ENCODE data around the gene USP40. TPM values are rescaled to one million over a fixed set of nuclear protein-coding genes. Genes with fewer than 3 reads are reported as not detected.

USP40 gene
- total and polyA plus RNA-seq, 10 donors = 11.4 to 57.3 (median 38.1) TPM

DNA sequence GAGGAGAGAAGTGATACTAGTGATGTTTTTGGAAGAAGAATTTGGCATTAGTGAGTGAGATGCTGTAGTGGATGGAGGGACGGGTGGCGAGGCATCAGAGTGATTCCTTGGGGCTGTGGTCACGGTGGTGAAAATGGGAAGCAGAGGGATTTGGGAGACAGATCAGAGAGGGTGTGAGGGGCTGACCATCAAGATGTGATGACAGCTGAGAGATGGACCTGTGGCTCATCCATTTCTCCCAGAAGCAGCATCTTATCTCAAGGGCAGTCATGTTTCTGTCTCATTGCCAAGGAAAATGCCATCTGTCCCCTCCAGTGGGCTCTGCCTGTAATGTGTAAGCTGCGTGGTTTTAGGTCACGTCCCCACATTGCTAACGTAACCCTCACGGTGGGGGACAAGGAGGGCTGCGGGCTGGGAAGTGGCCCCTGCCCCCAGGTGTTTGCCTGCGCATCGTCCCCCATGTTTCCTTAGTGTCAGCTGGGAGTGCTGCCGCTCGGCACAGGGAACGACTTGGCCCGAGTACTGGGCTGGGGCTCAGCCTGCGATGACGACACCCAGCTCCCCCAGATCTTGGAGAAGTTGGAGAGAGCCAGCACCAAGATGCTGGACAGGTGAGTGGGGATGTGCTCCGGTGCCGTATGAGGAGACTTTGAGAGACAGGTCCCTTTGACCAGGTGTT, 121.3 kb downstream of the USP40 start:
- 90 to 95% (median 94%) methylated on average over 18 of the region's 18 CpGs for WGBS, 5 donors
- intact Hi-C loops (cut with DNase I; ENCODE audit: low total_unique reads) = loop anchor here (10.0 kb wide), 1 partner anchor 160 kb away; no protein-coding TSS in a partner anchor

DNA sequence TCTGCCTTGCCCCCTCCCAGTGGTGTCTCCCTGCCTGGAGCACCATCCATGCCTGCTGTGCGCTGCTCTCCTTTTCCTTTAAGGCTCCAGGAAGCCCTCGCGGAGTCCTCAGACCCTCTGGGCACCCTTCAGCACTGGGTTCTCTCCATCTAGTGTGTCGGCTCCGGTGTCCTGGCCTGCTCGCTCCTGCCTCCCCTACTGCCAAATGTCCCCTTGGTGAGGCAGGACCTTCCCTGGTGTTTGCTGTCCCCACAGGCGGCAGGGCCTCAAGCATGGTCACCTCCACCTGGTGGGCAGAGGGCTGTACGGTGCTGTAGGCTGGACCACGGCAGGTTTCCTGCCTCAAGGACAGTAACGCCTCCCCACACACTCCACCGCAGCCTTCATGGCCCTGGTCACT, 122.1 kb downstream of the USP40 start:
- intact Hi-C loops (cut with DNase I; ENCODE audit: low total_unique reads) = loop anchor here (5.0 to 10.0 kb wide), 2 partner anchors 37 to 160 kb away; no protein-coding TSS in a partner anchor
- peaks cover 0 to 100% (median 74%) of the 10 kb centered on the region in 6 donors for H3K36me3 ChIP-seq
- peak; percentile 51 for DNase-seq
- no peak overlapping the region for H3K4me3 ChIP-seq
- TF ChIP-seq CTCF (IDR thresholded peaks at IDR 0.05 in 8 of 11, conservative IDR thresholded peaks at IDR 0.05 in 3 of 11) (no peak), POLR2AphosphoS5 (IDR thresholded peaks at IDR 0.05) (peak in 1 of 3 donors; percentile 32), POLR2A (IDR thresholded peaks at IDR 0.05) (no peak)
- peaks cover 0 to 27% (median 7%) of the 10 kb centered on the region in 6 donors for H3K4me1 ChIP-seq
- 93 to 98% (median 94%) methylated on average over 9 to 11 of the region's 11 CpGs for WGBS, 5 donors
- H3K9me3 ChIP-seq = no peaks in the 10 kb centered on the region
- no peaks in the 10 kb centered on the region for H3K27me3 ChIP-seq (replicated peaks in 1 of 7)
- peak overlapping the region in 1 of 8 donors; percentile 4 for H3K27ac ChIP-seq

More for the DNA sequence above, 121.3 kb downstream of the USP40 start:
- peaks cover 0 to 100% (median 76%) of the 10 kb centered on the region in 6 donors for H3K36me3 ChIP-seq
- H3K9me3 ChIP-seq = no peaks in the 10 kb centered on the region
- H3K27me3 ChIP-seq (replicated peaks in 1 of 7) = no peaks in the 10 kb centered on the region
- peak overlapping the region in 1 of 8 donors; percentile 4 for H3K27ac ChIP-seq
- TF ChIP-seq POLR2AphosphoS5 (IDR thresholded peaks at IDR 0.05) (peak in 1 of 3 donors; percentile 25), POLR2A (IDR thresholded peaks at IDR 0.05) (no peak), CTCF (IDR thresholded peaks at IDR 0.05 in 8 of 11, conservative IDR thresholded peaks at IDR 0.05 in 3 of 11) (no peak)
- H3K4me3 ChIP-seq = no peak overlapping the region
- peak; percentile 58 for DNase-seq
- H3K4me1 ChIP-seq = peaks cover 0 to 24% (median 6%) of the 10 kb centered on the region in 6 donors

DNA sequence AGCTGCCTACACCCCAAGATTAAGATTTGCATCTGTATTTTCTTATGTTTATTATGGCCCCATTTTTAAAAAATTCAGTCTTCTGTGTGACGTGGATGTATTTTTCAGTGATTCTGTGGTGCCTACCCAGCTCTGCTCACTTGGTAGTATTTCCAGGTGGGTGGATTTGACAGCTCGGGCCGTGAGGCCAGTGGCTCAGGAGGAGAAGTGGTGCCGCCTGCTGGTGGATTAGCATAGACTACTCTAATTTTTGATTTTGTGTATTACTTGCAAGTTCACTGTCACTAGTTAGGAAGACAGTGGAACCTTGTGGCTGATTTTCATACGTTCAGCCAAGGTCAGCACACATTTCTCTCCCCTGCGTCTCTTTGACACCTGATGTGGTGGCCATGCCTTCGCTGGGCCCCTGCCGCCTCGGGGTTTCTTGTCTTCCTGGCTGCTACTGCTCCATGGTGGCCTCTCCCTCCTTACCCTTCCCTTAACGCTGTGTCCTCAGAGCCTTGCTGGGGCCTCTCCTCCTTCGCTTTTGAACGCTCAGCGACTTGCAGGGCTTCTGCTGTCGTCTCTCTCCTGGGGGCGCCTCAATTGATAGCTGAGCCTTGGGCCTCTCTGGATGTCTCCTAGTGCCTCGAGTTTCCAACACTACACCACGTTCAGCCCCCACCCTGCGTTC, 122.9 kb downstream of the USP40 start:
- Histone ChIP-seq H3K9me3 (no peaks in the 10 kb centered on the region), H3K4me3 (no peak overlapping the region), H3K27ac (peak overlapping the region in 1 of 8 donors; percentile 14), H3K27me3 (replicated peaks in 1 of 7) (no peaks in the 10 kb centered on the region), H3K36me3 (peaks cover 0 to 100% (median 73%) of the 10 kb centered on the region in 6 donors), H3K4me1 (peaks cover 0 to 27% (median 7%) of the 10 kb centered on the region in 6 donors)
- no peak for TF ChIP-seq POLR2A (IDR thresholded peaks at IDR 0.05)
- TF ChIP-seq CTCF (IDR thresholded peaks at IDR 0.05 in 8 of 11, conservative IDR thresholded peaks at IDR 0.05 in 3 of 11) = peak; percentile 33 to 83 (median 70)
- peak; percentile 92 for DNase-seq
- WGBS, 5 donors = 54 to 63% (median 60%) methylated on average over 18 of the region's 18 CpGs
- intact Hi-C loops (cut with DNase I; ENCODE audit: low total_unique reads) = loop anchor here (5.0 to 10.0 kb wide), 2 partner anchors 36 to 159 kb away; no protein-coding TSS in a partner anchor

DNA sequence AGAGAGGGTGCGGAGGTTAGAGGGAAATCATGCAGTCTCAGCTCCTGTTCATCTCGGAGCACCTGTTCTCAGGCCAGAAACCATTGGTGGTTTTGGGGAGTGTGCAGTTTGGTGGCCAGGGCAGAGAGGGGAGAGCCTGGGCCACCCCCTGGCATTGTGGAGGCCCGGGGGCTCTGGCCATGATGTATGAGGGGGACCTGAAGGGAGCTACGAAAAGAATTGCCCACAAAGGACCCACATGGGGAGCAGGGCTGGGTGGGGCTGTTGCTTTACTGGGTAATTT, 124.6 kb downstream of the USP40 start:
- peak; percentile 47 for DNase-seq
- TF ChIP-seq CTCF (IDR thresholded peaks at IDR 0.05 in 8 of 11, conservative IDR thresholded peaks at IDR 0.05 in 3 of 11) (no peak), POLR2A (IDR thresholded peaks at IDR 0.05) (no peak), POLR2AphosphoS5 (IDR thresholded peaks at IDR 0.05) (no peak)
- H3K36me3 ChIP-seq = peaks cover 0 to 100% (median 73%) of the 10 kb centered on the region in 6 donors

More for the DNA sequence above, 124.6 kb downstream of the USP40 start:
- intact Hi-C loops (cut with DNase I; ENCODE audit: low total_unique reads) = loop anchor here (5.0 to 10.0 kb wide), 2 partner anchors 35 to 157 kb away; no protein-coding TSS in a partner anchor
- no peak overlapping the region for H3K27ac ChIP-seq
- 80 to 88% (median 85%) methylated on average over 4 of the region's 4 CpGs for WGBS, 5 donors
- no peaks in the 10 kb centered on the region for H3K27me3 ChIP-seq (replicated peaks in 1 of 7)
- peaks cover 0 to 25% (median 6%) of the 10 kb centered on the region in 6 donors for H3K4me1 ChIP-seq
- no peaks in the 10 kb centered on the region for H3K9me3 ChIP-seq
- no peak overlapping the region for H3K4me3 ChIP-seq

Data from spleen (tissue), 11 donors.